OCI-LY1 (cell line): Measurements from ENCODE around the gene KRABD2.
"Not testable (repeated sequence)": the region's sequence is repeated elsewhere in the genome, so short reads cannot be mapped to it uniquely, and the experiment has no call there.

Experiments used
- H2AFZ ChIP-seq: fragments of 200-600 bp; sonication (generic), shearing (Covaris generic); 2 replicates; pipeline ENCODE4 v1.6.0; 2014; ENCODE audit warnings: antibody characterized with exemption, mild to moderate bottlenecking, low read length
- H3F3A ChIP-seq: fragments of 200-600 bp; sonication (generic), shearing (Covaris generic); 2 replicates; pipeline ENCODE4 v1.6.0; 2014; ENCODE audit warnings: mild to moderate bottlenecking, antibody characterized with exemption, low read length, moderate library complexity; ENCODE audit not compliant: insufficient read depth
- H3K27ac ChIP-seq: fragments of 200-600 bp; sonication (generic); 2 replicates; pipeline ENCODE4 v1.5.1; 2014; ENCODE audit warnings: low read length, mixed run types, mild to moderate bottlenecking, low read depth; ENCODE audit not compliant: poor library complexity, severe bottlenecking
- H3K27me3 ChIP-seq: fragments of 200-600 bp; sonication (generic); 2 replicates; pipeline ENCODE4 v1.6.0; 2014; ENCODE audit warnings: antibody characterized with exemption, mild to moderate bottlenecking, low read length, moderate library complexity; ENCODE audit not compliant: insufficient read depth
- H3K36me3 ChIP-seq: fragments of 200-600 bp; sonication (generic); 2 replicates; pipeline ENCODE4 v1.6.1; 2014; ENCODE audit warnings: mild to moderate bottlenecking, antibody characterized with exemption, low read length, moderate library complexity, mixed read lengths; ENCODE audit not compliant: insufficient read depth
- H3K4me1 ChIP-seq: fragments of 200-600 bp; sonication (generic); 2 replicates; pipeline ENCODE4 v1.5.1; 2014; ENCODE audit warnings: mild to moderate bottlenecking, low read length, moderate library complexity; ENCODE audit not compliant: insufficient read depth, severe bottlenecking
- H3K4me2 ChIP-seq: fragments of 200-600 bp; sonication (generic), shearing (Covaris generic); 2 replicates; pipeline ENCODE4 v1.6.1; 2014; ENCODE audit warnings: low read length
- H3K4me3 ChIP-seq: fragments of 200-600 bp; sonication (generic); 2 replicates; pipeline ENCODE4 v1.5.1; 2014; ENCODE audit warnings: low read length, low read depth, mild to moderate bottlenecking, mixed read lengths; ENCODE audit not compliant: poor library complexity, severe bottlenecking
- H3K79me2 ChIP-seq: fragments of 200-600 bp; shearing (Covaris generic); 2 replicates; pipeline ENCODE4 v1.6.1; 2016; ENCODE audit warnings: mixed run types, low read length, mixed read lengths; ENCODE audit not compliant: insufficient read depth
- H3K9ac ChIP-seq: fragments of 200-600 bp; sonication (generic), shearing (Covaris generic); 2 replicates; pipeline ENCODE4 v1.6.1; 2014; ENCODE audit warnings: mild to moderate bottlenecking, low read length, mixed read lengths
- H3K9me2 ChIP-seq: fragments of 200-600 bp; sonication (generic), shearing (Covaris generic); 2 replicates; pipeline ENCODE4 v1.6.1; 2014; ENCODE audit warnings: low read depth, mild to moderate bottlenecking, low read length, mixed read lengths
- H3K9me3 ChIP-seq: fragments of 200-600 bp; shearing (Covaris generic); 2 replicates; pipeline ENCODE4 v1.6.1; 2014; ENCODE audit warnings: low read length, mixed read lengths
- H4K20me1 ChIP-seq: fragments of 200-600 bp; sonication (generic), shearing (Covaris generic); 2 replicates; pipeline ENCODE4 v1.6.0; 2016; ENCODE audit warnings: mild to moderate bottlenecking, low read length; ENCODE audit not compliant: insufficient read depth
- EZH2 ChIP-seq: fragments of 200-600 bp; sonication (generic), shearing (Covaris generic); IDR thresholded peaks from 2 replicates; pipeline ENCODE4 v1.8.0; 2017; ENCODE audit warnings: borderline replicate concordance, mixed run types, mild to moderate bottlenecking, antibody characterized with exemption, low read length, moderate library complexity, mixed read lengths
- TF ChIP-seq, protein P1 (sequence below): fragments of 200-600 bp; sonication (generic), shearing (Covaris generic); IDR thresholded peaks from 2 replicates; pipeline ENCODE4 v1.5.1; 2017; ENCODE audit warnings: mild to moderate bottlenecking, antibody characterized with exemption, low read length, moderate library complexity, mixed read lengths

KRABD2 gene

DNA sequence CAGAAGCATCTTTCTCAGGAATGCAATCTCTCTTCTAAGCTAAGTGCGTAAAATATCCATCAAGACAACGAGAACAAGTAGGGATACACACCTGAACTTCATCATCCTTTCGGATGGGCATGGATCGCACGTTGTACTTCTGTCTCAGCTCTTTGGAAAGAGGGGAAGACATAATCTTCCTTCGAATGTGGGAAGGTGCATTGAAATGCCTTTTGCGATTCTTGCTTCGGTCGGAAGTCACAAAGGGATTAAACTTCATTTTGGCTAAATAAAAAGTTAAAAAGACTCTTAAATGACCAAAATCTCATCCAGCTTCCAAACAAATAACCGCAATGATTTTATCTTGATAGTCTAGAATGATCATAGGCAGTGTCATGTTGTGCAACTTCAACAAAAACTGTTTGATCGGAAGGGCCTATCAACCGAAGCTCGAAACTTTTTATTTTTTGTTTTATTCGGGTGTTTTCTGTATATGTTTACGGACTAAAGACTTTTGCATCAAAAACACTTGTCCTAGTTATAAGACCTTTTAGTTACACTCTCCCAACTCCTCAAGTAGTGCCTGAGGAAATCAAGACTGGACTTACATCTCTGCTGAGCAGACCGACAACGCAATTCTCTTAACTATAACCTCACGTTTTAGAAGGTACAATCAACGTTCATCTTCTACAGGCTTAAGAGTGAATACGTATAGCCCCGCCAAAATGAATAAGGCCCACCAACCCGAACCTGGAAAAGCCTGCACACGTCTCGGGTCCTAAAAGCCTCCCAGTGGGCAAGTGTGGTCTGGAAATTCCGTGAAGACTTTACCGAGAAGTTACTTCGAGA is 5.8 kb upstream of the KRABD2 start:
- Histone ChIP-seq H3K27ac (peak overlapping the region; percentile 65), H3K9ac (peak overlapping the region; percentile 91), H3K79me2 (peaks cover 19% of the 10 kb centered on the region), H3K9me2 (no peaks in the 10 kb centered on the region), H3K4me2 (peak overlapping the region; percentile 87), H3K9me3 (no peaks in the 10 kb centered on the region), H3K4me1 (peaks cover 46% of the 10 kb centered on the region), H4K20me1 (no peaks in the 10 kb centered on the region), H3F3A (peaks cover 13% of the 10 kb centered on the region), H3K27me3 (no peaks in the 10 kb centered on the region), H3K4me3 (peak overlapping the region; percentile 89), H2AFZ (no peak overlapping the region), H3K36me3 (peaks cover 54% of the 10 kb centered on the region)
- TF ChIP-seq, protein P1, sequence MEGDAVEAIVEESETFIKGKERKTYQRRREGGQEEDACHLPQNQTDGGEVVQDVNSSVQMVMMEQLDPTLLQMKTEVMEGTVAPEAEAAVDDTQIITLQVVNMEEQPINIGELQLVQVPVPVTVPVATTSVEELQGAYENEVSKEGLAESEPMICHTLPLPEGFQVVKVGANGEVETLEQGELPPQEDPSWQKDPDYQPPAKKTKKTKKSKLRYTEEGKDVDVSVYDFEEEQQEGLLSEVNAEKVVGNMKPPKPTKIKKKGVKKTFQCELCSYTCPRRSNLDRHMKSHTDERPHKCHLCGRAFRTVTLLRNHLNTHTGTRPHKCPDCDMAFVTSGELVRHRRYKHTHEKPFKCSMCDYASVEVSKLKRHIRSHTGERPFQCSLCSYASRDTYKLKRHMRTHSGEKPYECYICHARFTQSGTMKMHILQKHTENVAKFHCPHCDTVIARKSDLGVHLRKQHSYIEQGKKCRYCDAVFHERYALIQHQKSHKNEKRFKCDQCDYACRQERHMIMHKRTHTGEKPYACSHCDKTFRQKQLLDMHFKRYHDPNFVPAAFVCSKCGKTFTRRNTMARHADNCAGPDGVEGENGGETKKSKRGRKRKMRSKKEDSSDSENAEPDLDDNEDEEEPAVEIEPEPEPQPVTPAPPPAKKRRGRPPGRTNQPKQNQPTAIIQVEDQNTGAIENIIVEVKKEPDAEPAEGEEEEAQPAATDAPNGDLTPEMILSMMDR: no peak

DNA sequence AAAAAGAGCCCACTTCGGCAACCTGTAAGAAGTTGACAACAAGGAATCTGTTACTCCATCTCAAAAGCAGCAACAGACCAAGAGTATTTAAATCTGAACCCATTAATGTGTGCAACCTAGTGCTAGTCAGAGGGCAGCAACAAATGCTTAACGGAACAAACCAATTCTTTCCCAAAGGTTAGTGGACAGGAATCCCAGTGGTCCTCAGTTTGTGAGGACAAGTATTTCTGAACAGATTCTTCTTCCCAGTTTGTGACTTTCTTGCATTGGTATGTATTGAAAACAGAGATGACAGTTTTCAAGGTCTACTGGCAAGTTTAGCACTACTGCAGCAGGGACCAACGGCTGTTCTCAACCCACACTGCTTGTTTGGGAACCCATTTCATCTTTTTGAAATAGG is 3.5 kb upstream of the KRABD2 start:
- Histone ChIP-seq H3K9me2 (no peaks in the 10 kb centered on the region), H3K4me3 (peak overlapping the region; percentile 89), H4K20me1 (no peaks in the 10 kb centered on the region), H3K4me1 (peaks cover 62% of the 10 kb centered on the region), H3K27ac (no peak overlapping the region), H3F3A (peaks cover 18% of the 10 kb centered on the region), H3K36me3 (peaks cover 65% of the 10 kb centered on the region), H3K9ac (peak overlapping the region; percentile 91; the same call in 1 of the 2 replicates), H3K27me3 (no peaks in the 10 kb centered on the region), H3K4me2 (peak overlapping the region; percentile 87), H3K9me3 (no peaks in the 10 kb centered on the region), H3K79me2 (peaks cover 19% of the 10 kb centered on the region), H2AFZ (no peak overlapping the region)
- no peak for TF ChIP-seq EZH2
- TF ChIP-seq, protein P1: no peak

DNA sequence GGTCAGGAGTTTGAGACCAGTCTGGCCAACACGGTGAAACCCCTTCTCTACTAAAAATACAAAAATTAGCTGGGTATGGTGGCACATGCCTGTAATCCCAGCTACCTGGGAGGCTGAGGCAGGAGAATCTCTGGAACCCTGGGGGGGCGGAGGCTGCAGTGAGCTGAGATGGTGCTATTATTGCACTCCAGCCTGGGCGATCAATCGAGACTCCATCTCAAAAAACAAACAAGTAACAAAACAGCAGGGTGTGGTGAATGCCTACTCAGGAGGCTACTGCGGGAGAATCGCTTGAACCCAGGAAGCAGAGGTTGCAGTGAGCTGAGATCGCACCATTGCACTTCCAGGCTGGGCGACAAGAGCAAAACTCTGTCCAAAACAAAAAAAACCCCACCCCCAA is 1.6 kb upstream of the KRABD2 start:
- not testable (repeated sequence) for H3K9ac ChIP-seq, H3K27ac ChIP-seq
- peaks cover 51% of the 10 kb centered on the region for H3K4me1 ChIP-seq

DNA sequence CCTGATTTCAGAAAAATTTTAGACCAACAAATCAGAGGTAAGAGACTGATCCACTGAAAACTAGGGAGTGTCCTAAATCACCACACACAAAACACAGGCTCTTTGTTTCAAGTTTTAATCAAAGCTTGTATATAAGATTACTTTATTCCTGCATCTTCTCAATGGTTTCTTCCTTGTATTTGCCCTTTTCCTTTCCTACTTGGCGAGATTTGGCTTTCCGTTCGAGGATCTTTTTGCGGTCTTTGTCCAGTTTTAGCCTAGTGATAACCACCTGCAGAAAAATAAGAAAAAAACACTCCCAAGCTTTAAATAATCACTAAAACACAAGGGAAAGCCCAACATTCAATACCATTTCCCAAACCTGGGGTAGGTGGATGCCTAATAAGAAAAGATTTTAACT is 918 bp upstream of the KRABD2 start:
- H3K4me2 ChIP-seq: peak overlapping the region; percentile 96; the same call in 1 of the 2 replicates

More for the DNA sequence above, 1.6 kb upstream of the KRABD2 start:
- Histone ChIP-seq H3F3A (peaks cover 18% of the 10 kb centered on the region), H3K79me2 (peaks cover 19% of the 10 kb centered on the region), H3K36me3 (peaks cover 65% of the 10 kb centered on the region)
- not testable (repeated sequence) for H3K4me3 ChIP-seq, H3K4me2 ChIP-seq, H3K9me3 ChIP-seq, H4K20me1 ChIP-seq, H3K27me3 ChIP-seq, H2AFZ ChIP-seq, H3K9me2 ChIP-seq

More for the DNA sequence above, 918 bp upstream of the KRABD2 start:
- no peak overlapping the region for H3K4me3 ChIP-seq
- H3K27ac ChIP-seq: peak overlapping the region; percentile 69
- H3K27me3 ChIP-seq: no peaks in the 10 kb centered on the region
- H3K9me3 ChIP-seq: no peaks in the 10 kb centered on the region
- no peaks in the 10 kb centered on the region for H4K20me1 ChIP-seq
- no peak overlapping the region for H2AFZ ChIP-seq
- no peak overlapping the region for H3K9ac ChIP-seq
- H3K9me2 ChIP-seq: no peaks in the 10 kb centered on the region
- H3K79me2 ChIP-seq: peaks cover 15% of the 10 kb centered on the region
- H3K4me1 ChIP-seq: peaks cover 51% of the 10 kb centered on the region
- H3F3A ChIP-seq: peaks cover 18% of the 10 kb centered on the region
- TF ChIP-seq EZH2: no peak
- TF ChIP-seq, protein P1: no peak
- peaks cover 63% of the 10 kb centered on the region for H3K36me3 ChIP-seq
